HUES64 (cell line): ENCODE data around the gene RRN3.
"Not testable (repeated sequence)": the region's sequence is repeated elsewhere in the genome, so short reads cannot be mapped to it uniquely, and the experiment has no call there.

ENCODE experiments used
- H3K27ac ChIP-seq: 2 replicates; pipeline ENCODE4 v1.7.0; 2013; ENCODE audit warnings: low read depth, low read length, inconsistent platforms
- H3K27me3 ChIP-seq: 2 replicates; pipeline ENCODE4 v1.6.1; 2013; ENCODE audit warnings: mild to moderate bottlenecking, low read length; ENCODE audit not compliant: insufficient read depth
- H3K36me3 ChIP-seq: 2 replicates; pipeline ENCODE4 v1.6.1; 2013; ENCODE audit warnings: mild to moderate bottlenecking, low read length; ENCODE audit not compliant: insufficient read depth
- H3K4me1 ChIP-seq: 2 replicates; pipeline ENCODE4 v1.6.1; 2013; ENCODE audit warnings: mild to moderate bottlenecking, low read length, moderate library complexity; ENCODE audit not compliant: insufficient read depth
- H3K4me3 ChIP-seq: 2 replicates; pipeline ENCODE4 v1.5.1; 2013; ENCODE audit warnings: mild to moderate bottlenecking, low read length, moderate library complexity
- H3K9ac ChIP-seq: 2 replicates; pipeline ENCODE4 v1.6.1; 2013; ENCODE audit warnings: mild to moderate bottlenecking, low read depth, low read length
- H3K9me3 ChIP-seq: 2 replicates; pipeline ENCODE4 v1.6.1; 2013; ENCODE audit warnings: low read depth, low read length; ENCODE audit not compliant: insufficient read depth
- WGBS: fragments of 150-250, 120-280 bp; methylation state at CpG from one replicate; pipeline ENCODE4 v1.1.7; 2013; ENCODE audit warnings: missing lambda C conversion rate; 5-methylcytosine and 5-hydroxymethylcytosine counted together

Gene RRN3

GRCh38 chr16:15016951-15017580 lies 77.0 kb downstream of the RRN3 start:
- WGBS = 95% methylated on average over 4 of the region's 4 CpGs
- H3K27me3 ChIP-seq, H3K9ac ChIP-seq, H3K4me1 ChIP-seq, H3K4me3 ChIP-seq, H3K27ac ChIP-seq, H3K9me3 ChIP-seq: not testable (repeated sequence)
- peaks cover 51% of the 10 kb centered on the region for H3K36me3 ChIP-seq

- H3K9me3 ChIP-seq, H3K4me1 ChIP-seq, H3K27me3 ChIP-seq, H3K27ac ChIP-seq, H3K4me3 ChIP-seq, H3K9ac ChIP-seq: not testable (repeated sequence)
- H3K36me3 ChIP-seq = peaks cover 46% of the 10 kb centered on the region
- WGBS = 95% methylated on average over 4 of the region's 4 CpGs
Observed at GRCh38 chr16:15016354-15016753, 77.7 kb downstream of the RRN3 start.

GRCh38 chr16:15015671-15016070 lies 78.4 kb downstream of the RRN3 start:
- 87% methylated on average over 2 of the region's 3 CpGs for WGBS
- H3K36me3 ChIP-seq = peaks cover 49% of the 10 kb centered on the region
- H3K9ac ChIP-seq, H3K9me3 ChIP-seq, H3K4me1 ChIP-seq, H3K27me3 ChIP-seq, H3K27ac ChIP-seq, H3K4me3 ChIP-seq: not testable (repeated sequence)

- 95% methylated on average over 10 of the region's 10 CpGs for WGBS
- H3K4me1 ChIP-seq = not testable (repeated sequence)
Observed at GRCh38 chr16:15012941-15013340, 81.1 kb downstream of the RRN3 start.

More at GRCh38 chr16:15012941-15013340, 81.1 kb downstream of the RRN3 start:
- not testable (repeated sequence) for H3K27me3 ChIP-seq, H3K9me3 ChIP-seq, H3K9ac ChIP-seq, H3K27ac ChIP-seq, H3K4me3 ChIP-seq
- H3K36me3 ChIP-seq = peaks cover 54% of the 10 kb centered on the region
